ENCODE results near the gene UQCRC1. TPM values are rescaled to one million over a fixed set of nuclear protein-coding genes. Genes with fewer than 3 reads are reported as not detected.

The UQCRC1 gene
- total RNA-seq, 2 donors from 2014 or later = 682 to 753 TPM

DNA sequence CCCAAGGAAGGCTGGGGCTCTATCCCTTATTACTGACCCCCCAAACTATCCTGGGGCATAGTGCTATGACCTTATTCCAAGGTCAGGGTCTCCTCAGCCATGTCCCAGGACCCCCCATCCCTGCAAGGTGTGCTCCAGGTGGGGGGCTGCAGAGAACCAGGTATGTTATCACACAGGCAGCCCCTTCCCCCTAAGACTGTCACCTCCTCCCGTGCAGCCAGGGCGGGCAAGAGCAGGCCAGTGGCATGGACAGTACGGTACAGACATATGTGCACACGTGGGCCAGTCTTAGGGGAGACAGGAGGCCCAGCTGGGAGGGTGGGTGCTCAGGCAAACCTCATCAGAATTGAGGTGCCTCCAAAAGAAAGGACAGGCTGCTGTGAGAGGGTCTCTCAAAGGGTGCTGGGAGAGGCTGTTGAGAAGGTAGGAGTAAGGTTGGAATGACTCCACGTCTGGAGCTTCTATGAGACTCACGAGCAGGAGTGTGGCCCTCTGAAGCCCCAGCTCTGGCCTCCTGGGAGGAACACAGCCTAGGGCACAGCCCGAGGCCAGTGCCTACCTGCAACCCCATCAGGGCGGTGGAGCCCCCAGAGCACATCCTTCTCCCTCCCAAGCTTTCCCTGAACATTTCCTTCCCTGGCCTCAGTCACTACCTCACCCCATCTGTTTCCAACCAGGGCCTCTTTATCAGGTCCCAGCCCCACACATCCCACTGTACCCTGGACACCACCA, 12.6 kb downstream of the UQCRC1 start:
- DNase-seq = no peak
- Histone ChIP-seq H3K9ac (ENCODE audit: low read depth in 2 of 2, low read length in 2 of 2) (peak overlapping the region in 1 of 2 donors; percentile 28), H3K27me3 (peaks cover 9% of the 10 kb centered on the region), H3K4me3 (no peak overlapping the region), H3K36me3 (peaks cover 20% of the 10 kb centered on the region), H3K4me1 (peaks cover 10% of the 10 kb centered on the region), H3K27ac (no peak overlapping the region), H3K9me3 (no peaks in the 10 kb centered on the region)
- intact Hi-C loops (cut with DNase I) = no loop called here
- TF ChIP-seq CTCF (IDR thresholded peaks at IDR 0.05) = no peak

- Histone ChIP-seq H3K27ac (no peak overlapping the region), H3K9me3 (no peaks in the 10 kb centered on the region), H3K36me3 (peaks cover 15% of the 10 kb centered on the region), H3K9ac (ENCODE audit: low read depth in 2 of 2, low read length in 2 of 2) (no peak overlapping the region), H3K4me3 (no peak overlapping the region), H3K4me1 (peaks cover 10% of the 10 kb centered on the region), H3K27me3 (peaks cover 9% of the 10 kb centered on the region)
- intact Hi-C loops (cut with DNase I) = no loop called here
- no peak for TF ChIP-seq CTCF (IDR thresholded peaks at IDR 0.05)
- DNase-seq = no peak
Observed at GRCh38 chr3:48596157-48596556, 13.3 kb downstream of the UQCRC1 start.

GRCh38 chr3:48595526-48596121, 13.8 kb downstream of the UQCRC1 start:
- H3K27ac ChIP-seq = no peak overlapping the region
- DNase-seq = no peak
- peaks cover 10% of the 10 kb centered on the region for H3K4me1 ChIP-seq

GRCh38 chr3:48595075-48595525, 14.3 kb downstream of the UQCRC1 start, which contains the start of gene COL7A1:
Gene COL7A1 (minus strand): TSS chr3:48595329. CDS start chr3:48595159, 170 bp downstream.
- H3K9me3 ChIP-seq = no peaks in the 10 kb centered on the region
- peaks cover 10% of the 10 kb centered on the region for H3K4me1 ChIP-seq
- H3K9ac ChIP-seq (ENCODE audit: low read depth in 2 of 2, low read length in 2 of 2) = peak within 1 kb of the TSS in 1 of 2 donors; percentile 63
- H3K27ac ChIP-seq = no peak within 1 kb of the TSS
- intact Hi-C loops (cut with DNase I) = no loop called here
- H3K4me3 ChIP-seq = peak within 1 kb of the TSS; percentile 11
- peaks cover 9% of the 10 kb centered on the region for H3K27me3 ChIP-seq
- no peak for TF ChIP-seq CTCF (IDR thresholded peaks at IDR 0.05)
- DNase-seq = no peak
- peaks cover 9% of the 10 kb centered on the region for H3K36me3 ChIP-seq

More at GRCh38 chr3:48595526-48596121, 13.8 kb downstream of the UQCRC1 start:
- H3K36me3 ChIP-seq = peaks cover 11% of the 10 kb centered on the region
- H3K9me3 ChIP-seq = no peaks in the 10 kb centered on the region
- peaks cover 9% of the 10 kb centered on the region for H3K27me3 ChIP-seq
- TF ChIP-seq CTCF (IDR thresholded peaks at IDR 0.05) = no peak
- H3K9ac ChIP-seq (ENCODE audit: low read depth in 2 of 2, low read length in 2 of 2) = no peak overlapping the region
- intact Hi-C loops (cut with DNase I) = no loop called here
- no peak overlapping the region for H3K4me3 ChIP-seq

- intact Hi-C loops (cut with DNase I) = no loop called here
- no peaks in the 10 kb centered on the region for H3K9me3 ChIP-seq
- H3K27ac ChIP-seq = no peak overlapping the region
- TF ChIP-seq CTCF (IDR thresholded peaks at IDR 0.05) = no peak
- peak overlapping the region in 1 of 2 donors; percentile 63 for H3K9ac ChIP-seq (ENCODE audit: low read depth in 2 of 2, low read length in 2 of 2)
- peaks cover 10% of the 10 kb centered on the region for H3K4me1 ChIP-seq
- H3K4me3 ChIP-seq = peak overlapping the region; percentile 11
- H3K36me3 ChIP-seq = peaks cover 3% of the 10 kb centered on the region
- no peak for DNase-seq
- peaks cover 9% of the 10 kb centered on the region for H3K27me3 ChIP-seq
Observed at GRCh38 chr3:48594417-48595049, 14.9 kb downstream of the UQCRC1 start.
